Stimulated activated CD4-positive, alpha-beta T cell treated with anti-CD3 and anti-CD28 coated beads, Interleukin-4, amount 100 ng/mL, for 4 hours (primary cell): ENCODE data around the gene PSD2.
A peak's percentile ranks its signal among the peaks of the same experiment; 100 is the strongest.

Experiments
- DNase-seq, 2 experiments: peaks; one replicate each; pipeline ENCODE4 v3.0.0-alpha.2; 2020

PSD2 gene

DNA sequence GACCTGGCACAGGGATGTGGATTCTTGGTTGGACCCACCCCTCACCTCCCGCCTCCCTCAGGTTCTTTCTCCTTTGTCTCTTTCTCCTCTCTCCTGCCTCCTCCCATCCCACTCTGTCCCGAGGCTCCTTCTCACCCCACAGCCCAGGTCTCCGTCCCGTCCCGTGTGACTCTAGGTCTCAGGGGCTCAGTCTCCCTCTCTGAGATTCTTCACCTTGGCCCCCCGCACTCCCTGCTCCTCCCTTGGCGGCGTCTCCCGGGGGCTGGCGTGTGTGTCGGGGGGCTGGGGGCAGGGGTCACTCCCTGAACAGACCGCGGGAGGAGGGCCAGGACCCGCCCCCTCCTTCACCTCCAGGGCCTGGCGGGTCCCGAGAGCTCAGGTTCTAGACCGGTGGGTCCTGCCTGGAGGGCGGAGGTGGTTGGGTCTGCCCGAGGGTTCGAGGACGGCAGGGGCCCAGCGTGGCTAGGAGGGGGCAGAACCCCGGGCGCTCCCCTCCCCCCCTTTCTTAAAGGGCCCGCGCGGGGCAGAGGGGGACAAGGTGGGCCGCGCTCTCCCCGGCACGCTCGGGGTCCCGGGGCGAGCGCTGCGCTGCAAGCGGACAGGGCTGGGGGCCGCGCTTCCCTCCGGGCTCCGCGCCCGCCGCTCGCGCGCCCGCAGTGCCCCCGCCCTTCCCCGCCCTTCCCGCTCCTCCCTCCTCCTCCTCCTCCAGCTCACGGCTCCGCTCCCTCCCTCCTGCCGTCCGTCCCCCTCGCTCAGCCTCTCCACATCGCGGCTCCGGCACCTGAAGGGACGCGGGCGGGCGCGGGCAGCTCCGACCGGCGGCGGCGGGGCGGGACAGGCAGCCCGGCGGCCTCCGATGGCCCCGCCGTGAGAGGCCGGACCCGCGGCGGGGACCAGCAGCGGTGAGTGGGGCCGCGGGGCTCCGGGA lies at the start of gene PSD2:
PSD2 (plus strand) TSS at position 735 of the 928 bp plus-strand sequence. CDS start 13,633 bp downstream, outside the sequence.
- peak in 1 of 2 experiments; percentile 25 for DNase-seq

DNA sequence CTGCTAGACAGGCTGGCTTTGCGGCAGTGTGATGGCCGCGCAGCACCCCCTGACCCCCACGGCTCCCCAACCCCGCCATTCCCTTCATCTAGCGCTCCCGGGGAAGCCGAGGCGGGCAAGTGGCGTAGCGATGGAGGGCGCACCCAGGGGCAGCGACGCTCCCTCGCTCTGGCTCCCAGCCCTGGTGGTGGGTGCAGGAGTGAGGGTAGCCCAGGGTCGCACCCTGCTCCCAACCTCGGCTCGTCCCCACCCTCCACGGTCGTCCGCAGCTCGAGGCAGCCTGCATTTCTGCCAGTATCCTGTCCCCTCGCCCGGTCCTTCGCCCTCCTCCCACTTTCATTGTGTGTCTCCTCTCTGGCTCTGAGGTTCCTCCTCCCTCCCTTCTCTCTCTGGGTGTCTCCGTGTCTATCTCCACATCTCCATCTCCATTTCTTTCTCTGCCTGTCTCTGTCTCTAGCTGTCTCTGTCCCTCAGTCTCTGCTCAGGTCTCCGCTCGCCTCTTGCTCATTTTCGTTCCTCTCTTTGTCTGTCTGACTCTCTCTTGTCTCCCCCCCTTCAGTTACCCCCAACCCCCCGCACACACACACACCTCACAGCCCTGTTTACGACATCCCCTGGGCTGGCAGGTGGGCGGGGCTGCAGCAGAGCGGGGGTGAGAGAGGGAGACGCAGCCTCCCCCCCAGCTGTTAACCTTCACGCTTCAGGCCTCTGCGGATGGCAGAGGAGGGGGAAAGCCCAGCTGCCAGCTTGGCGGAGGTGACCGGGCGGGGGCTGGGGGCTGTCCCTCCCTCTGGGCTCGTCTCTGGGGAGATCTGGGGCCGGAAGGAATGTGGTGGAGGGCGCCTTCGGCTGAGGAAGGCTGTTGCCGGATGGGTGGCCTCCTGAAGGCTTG lies 48.7 kb upstream of the PSD2 start:
- peak; percentile 60 to 91 for DNase-seq

DNA sequence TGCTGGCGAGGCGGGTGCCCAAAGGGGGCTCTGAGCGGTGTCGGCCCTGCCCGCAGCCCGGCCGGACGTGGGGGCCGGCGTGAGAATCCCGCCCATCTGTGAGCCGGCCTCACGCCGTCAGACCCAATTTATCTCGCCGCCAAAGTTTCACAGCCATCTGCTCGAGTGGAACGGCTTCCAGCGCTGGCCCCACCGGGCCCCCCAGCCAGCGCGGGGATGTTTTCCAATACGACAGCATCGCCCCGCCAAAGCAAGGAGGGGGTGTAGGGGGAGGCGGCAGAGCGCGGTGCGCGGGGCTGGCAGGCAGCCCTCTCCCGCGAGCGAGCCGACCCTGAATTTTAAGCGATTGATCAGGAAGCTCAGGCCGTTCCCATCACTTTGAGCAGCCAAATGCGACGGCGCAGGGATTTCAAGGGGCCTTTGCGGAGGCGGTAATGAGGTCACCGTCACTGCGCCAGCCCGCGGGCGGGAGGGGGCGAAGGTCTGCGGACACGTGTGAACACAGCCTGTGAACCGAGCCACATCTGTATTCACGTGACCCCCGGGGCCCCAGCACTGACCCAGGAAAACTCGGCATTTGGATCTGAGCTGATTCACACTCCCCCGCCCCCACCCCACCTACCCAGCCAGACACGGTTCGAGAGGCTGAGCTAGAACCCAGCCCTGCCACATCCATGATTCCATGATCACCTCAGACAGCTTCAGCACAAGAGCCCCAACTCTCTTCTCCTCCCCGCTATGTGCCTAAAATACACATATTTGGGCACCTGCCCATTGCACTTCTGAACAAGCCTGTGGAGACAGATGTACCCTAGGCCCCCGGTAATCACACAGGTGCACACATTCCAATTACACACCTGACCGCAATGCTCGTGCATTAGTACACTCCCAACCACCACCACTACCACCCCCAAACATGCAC lies 47.8 kb upstream of the PSD2 start:
- peak; percentile 42 to 65 for DNase-seq

DNA sequence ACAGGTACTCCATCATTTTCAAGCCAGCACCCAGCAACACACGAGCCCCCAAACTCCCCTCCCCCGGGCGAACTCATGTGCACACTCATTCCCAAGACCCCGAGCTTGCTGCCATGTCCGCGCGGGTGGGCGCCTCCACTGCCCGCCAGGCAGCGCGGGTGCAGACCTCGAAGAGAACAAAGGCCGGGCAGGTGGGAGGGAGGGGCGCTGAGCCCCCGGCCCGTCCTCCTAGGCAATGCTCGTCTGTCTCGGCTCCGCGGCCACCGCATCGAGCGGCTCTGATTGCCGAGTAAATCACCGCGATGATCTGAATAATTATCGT lies 47.1 kb upstream of the PSD2 start:
- DNase-seq, result no peak

DNA sequence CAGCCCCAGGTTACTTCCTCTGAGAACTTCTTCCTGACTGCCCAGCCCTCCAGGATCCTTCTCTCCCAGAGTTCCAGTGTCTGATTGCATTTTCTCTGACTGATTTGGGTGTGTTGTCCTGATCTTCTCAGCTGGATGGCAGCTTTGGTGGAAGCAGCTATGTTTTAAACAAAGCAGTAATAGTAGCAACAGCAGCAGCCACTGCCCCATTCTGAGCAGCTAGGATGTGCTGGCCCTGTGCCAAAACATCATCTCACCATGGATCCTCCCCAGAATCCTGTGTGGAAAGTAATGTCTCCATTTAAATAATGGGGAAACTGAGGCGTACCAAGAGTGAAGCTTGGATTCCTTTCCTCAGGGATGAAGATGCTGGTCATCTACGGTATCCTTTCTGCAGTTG lies 46.4 kb upstream of the PSD2 start:
- DNase-seq, result no peak

DNA sequence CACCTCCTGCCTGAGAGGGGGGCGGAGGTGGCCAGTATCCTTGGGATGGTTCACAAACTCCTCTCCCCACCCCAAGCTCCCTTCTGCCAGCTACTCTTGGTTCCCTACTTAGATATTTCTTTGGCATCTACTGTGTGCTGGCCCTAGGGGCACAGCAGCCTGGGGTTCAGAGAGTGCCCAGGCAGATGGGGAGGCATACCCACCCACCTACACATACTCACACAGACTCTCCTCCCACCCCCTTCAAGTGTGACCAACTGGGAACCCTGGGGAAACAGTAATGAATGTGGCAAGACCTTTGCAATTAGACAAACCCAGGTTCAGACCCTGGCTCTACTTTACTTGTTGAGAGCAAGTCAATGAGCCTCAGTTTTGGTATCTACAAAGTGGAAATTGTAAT lies 44.4 kb upstream of the PSD2 start:
- no peak for DNase-seq

DNA sequence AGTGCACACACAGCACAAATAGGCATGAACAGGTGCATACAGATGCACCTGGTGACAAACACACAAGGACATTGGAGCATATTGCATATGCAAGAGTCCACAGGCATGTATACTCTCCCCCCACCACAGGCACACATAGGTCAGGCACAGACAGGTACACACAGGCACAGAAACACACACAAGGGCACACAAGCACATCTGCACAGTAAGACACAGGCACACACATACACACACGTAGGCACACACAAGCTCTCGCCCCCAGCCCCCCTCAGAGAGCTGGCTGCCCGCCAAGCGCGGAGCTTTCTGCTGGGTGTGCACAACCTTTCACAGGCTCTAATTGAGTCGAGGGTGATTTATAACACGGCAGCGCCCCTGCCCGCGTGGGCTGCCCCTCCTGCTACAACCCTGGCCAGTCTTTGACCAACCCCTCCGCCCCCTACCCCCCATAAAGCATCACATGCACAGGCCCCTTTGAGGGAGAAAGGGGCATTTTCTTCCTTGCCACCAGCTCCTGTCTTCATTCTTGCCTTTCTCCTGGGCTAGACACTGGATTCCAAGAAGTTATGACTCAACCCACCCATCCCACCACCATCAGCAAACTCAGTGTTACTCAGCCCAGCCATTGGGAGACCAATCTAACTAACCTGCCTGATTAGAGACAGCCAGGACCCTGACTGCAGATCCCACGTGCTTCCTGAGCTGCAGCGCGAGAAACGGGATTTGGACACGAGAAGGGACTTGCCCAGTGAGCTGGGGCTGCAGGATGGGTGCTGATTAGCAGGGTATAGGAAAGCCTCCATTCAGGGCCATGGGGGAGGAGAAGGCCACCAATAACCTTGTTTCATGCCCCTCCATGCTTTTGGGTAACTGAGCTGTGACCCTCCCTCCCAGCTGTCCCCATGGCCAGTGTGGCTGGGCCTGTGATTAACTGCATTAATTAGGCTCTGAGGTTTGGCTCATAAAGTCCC lies 42.8 kb upstream of the PSD2 start:
- DNase-seq, result peak in 1 of 2 experiments; percentile 33

DNA sequence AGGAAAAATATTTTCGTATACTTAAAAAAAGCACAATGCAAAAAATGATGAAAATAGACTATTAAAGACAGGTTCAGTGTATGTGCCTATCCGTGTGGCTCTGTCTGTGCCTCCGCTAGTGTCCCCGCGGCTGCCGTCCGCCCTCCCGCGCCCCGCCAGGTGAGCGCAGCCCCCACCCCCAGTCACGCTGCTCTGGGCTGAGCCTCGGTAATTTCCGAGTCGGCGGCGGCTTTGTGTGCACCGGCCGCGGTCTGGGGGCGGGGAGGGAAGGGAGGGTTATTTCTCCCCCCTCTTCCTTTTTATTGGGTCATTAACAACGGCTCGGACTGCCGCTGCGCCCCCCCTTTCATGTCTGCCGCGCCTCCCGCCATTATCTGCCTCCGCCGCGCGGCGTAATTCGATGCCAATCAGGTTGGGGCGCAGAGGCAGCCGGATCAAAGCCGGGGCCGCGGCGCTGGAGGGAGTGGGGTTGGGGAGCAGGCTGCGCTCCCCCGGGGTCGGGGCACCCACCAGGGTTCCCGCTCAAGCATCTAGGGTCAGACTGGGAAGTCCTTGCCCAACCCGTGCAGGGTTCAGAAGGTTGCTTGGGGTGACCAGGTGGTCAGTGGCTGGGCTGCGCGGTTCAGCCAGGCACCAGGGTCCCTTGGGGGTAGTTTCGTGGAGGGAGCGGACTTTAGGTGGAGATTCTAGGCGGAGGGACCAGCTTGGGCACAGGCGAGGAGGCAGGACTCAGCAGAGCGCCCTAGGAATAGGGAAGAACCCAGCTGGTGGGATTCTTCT lies 39.5 kb upstream of the PSD2 start:
- peak in 1 of 2 experiments; percentile 33 for DNase-seq

DNA sequence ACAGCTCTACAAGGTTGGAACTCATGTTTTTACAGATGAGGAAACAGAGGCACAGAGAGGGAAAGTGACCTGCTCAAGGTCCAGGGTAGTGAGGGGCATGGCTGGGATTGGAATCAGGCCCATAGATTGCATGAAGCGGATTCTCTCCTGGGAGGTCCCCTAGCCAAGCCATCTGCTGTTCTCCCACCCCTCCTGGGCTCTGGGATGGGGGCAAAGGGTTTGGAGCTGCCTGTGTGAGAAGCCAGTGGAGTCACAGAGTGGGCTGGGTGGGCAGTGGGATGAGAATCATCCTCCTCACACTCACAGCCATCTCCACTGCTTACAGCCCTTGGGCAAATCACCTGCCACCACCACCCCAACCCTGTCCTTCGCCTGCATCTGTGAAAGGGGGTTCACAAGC lies 38.6 kb upstream of the PSD2 start:
- no peak for DNase-seq

DNA sequence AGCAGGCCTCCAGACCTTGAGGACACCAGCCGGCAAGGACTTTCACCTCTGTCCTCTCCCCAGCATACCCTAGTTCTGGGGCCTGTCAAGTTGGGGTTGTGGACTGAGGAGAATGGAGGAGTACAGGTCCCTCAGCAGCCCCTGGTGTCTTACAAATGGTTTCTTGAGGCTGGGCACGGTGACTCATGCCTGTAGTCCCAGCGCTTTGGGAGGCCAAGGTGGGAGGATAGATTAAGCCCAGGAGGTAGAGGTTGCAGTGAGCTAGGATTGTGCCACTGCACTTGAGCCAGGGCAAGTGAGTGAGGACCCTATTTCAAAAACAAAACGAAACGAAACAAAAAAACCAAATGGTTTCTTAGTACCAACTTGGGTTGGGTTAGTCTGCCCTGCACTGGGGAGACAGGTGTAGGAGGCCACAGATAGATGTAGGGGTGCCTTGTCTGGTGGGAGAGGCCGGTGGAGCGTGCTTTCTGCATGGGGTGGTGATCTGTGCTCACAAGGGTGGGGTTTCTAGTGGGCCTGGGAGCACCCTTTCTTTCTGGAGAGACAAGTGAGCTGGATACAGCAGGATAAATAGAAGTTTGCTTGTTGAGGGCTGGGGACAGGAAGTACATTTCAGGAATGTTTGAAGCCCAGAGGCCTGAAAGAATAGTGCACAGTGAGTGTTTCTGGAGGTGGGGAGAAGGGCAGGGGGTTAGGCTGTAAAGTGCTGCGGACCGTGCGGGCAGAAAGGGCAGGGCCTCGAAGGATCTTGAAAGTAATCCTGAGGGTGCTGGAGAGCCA lies 37.7 kb upstream of the PSD2 start:
- DNase-seq, result no peak

DNA sequence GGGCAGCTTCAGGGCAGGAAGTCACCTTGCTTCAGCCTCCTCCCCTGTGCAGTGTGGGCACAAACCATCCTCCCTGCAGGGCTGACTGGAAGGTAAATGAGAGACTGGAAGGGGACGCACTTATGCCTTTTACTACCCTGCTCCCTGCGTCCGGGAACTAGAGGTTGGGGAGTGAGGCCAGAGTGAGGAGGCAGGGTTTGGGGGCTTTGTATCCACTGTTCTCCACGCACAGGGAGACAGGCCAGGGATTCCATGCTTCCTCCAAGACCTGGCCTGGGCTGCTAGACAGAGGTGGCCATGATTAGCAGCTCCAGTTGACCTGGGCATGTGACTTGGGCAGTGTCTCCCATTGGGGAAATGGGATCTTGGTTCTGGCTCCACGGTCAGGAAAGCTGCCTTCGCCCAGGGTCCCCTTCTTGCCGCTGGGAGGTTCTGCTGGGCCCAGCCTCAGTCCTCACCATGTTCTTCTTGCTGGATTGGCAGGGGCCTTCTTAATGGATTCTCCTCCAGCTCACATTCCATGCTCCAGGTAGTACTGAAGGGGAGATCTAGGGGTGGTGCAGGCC lies 37.0 kb upstream of the PSD2 start:
- DNase-seq, result no peak

DNA sequence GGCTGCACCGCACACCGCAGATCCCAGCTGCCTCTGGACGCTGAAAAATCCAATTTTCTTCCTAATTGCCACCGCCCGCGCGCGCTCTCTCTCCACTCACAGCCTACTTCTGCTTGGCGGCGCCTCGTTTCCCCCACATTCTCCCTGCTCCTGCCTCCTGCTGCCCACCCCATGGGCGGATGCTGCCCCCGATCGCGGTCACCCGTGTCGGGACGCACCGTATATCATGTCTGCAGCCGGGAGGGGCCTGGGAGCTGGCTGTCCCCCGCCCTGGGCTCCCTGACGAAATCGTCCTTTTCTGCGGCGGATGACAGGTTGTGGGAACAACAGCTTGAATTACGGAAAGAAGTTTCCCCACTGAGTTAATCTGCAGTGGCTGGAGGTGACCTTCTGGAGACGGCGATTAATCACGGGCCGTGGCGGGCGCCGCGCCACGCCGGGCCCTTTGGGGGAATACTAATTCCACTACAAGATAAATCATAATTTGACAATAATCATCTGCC lies 36.3 kb upstream of the PSD2 start:
- no peak for DNase-seq

DNA sequence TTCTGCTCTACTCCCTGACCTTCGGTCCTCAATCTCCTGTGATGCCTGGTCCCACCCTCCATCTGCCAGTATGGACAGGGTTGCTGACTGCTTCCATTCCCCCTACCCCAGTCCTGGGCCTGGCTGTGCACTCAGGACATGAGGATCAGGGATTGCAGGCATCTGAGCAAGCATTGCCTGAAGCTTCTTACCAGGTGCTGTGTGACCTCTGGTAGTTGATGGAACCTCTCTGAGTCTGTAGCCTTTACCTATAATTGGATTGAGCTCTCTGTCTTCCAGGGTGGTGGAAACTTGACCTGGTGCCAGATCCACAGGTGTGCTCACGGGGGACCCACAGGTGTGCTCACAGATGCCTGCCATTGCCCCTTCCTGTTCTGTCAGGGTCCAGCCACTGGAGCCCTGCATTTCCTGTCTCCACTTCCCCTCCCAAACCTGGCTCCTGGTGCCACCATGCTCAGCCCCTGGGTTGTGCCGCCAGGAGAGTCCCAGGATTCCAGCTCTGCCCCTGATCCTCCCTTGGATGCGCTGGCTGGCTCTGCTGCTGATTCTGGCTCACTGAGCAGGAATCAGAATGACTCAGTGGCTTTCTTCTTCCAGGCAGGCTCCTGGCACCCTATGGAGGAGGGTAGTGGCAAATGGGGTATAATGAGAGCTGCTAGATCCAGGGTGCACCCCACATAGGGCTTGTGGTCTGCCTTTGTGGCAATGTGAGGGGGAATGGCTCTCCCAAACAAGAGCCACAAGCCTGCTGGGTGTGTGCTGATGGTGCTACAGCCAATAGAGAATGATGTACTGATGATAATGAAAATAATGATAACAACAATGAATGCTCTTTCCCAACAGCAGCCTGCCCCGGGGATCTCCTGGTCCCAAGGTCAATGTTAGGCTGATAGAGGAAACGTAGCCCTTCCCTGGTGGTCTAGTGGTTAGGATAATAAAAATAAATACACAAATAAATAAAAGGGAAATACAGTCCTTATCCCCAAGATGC lies 35.2 kb upstream of the PSD2 start:
- no peak for DNase-seq

DNA sequence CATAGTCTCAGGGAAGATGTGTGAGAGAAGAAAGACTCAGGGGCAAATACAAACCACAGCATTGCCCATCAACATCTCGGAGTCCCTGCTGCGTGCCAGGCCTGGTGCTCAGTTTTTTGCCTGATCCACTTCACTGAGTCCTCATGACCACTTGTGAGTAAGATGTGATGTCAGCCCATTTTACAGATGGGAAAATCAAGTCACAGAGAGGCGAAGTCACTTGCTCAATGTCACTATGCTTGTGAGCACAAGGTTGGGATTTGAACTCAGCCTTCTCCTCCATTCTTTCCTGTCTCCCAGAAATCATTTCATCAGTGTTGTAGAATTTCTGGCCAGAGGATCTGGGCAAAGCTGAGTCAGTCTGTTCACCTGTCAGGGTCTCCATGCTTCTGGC lies 34.6 kb upstream of the PSD2 start:
- no peak for DNase-seq

DNA sequence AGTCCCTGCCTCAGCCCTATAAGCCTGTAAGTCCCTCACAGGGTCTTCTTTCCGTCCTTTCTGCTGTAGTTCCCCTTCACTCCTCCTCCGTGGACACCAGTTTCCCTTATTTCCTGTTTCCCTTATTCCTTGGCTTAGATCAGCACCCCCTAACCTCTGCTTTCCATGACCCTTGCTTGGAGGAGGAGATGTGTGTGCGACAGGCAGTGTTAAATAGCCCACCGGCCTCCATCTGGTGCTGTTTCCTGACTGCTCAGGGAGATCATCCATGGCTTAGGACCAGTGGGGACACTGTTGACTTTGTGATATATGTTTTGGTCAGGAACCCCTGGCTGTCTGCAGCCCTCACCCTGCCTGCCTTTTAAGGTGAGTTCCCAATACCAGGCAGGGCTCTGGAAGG lies 34.1 kb upstream of the PSD2 start:
- no peak for DNase-seq

DNA sequence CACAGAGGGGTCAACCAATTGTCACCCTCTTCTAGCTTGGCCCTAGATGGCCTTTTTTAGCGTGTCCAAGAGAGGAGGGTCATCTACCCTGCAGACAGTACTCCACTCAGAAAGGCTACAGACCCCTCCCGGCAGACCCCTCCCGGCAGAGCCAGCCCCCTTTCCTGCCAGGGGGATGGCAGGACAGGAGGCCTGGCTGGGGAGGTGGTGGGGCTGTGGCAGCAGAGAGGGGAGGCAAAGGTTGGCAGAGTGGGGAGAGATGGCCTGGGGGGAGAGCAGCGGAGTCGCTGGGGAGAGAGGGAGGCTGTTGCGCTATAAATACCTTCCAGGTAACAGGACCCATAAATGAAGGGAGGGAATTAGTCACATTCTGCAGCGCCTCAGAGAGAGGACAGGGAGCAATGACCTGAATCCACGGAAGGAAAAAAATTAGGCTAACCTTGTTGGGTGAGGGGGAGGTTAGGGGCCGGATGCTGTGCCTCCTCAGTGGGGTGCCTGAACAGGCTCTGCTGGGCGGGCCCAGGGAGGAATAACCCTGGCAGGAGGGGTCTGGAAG lies 32.9 kb upstream of the PSD2 start:
- DNase-seq, result no peak

DNA sequence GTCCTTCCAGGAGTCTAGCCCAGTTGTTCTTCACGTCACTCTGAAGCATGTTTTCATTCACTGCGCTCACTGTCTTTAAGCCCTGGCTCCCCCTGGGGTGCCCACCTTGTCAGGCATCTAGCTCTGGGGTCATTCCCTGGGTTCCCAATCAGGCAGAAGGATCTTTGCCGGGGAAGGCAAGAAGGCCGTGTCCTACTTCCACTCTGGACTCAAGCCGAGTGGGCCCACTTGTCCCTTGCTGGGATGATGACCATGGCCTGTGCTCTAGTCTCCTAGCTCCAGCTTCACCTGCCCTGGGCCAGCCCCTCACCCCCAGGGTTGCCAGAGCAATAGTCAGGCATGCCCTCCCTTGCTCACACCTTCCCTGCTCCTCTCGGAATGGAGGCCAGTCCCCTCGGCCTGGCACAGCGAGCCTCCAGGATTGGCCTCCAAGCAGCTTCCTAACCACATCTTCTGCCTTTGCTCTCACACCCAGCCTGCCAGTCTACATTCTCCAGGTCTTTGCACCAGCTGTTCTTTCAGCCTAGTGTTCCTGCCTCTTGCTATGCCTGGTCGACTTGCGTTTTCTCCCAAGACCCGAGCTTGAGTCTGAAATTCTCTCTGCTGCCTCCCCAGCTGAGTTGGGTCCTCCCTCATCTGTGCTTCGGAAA lies 32.2 kb upstream of the PSD2 start:
- no peak for DNase-seq
